Measurements from ENCODE around the gene CDCA3.
"Not testable (repeated sequence)": the region's sequence is repeated elsewhere in the genome, so short reads cannot be mapped to it uniquely, and the experiment has no call there.

Gene CDCA3

DNA sequence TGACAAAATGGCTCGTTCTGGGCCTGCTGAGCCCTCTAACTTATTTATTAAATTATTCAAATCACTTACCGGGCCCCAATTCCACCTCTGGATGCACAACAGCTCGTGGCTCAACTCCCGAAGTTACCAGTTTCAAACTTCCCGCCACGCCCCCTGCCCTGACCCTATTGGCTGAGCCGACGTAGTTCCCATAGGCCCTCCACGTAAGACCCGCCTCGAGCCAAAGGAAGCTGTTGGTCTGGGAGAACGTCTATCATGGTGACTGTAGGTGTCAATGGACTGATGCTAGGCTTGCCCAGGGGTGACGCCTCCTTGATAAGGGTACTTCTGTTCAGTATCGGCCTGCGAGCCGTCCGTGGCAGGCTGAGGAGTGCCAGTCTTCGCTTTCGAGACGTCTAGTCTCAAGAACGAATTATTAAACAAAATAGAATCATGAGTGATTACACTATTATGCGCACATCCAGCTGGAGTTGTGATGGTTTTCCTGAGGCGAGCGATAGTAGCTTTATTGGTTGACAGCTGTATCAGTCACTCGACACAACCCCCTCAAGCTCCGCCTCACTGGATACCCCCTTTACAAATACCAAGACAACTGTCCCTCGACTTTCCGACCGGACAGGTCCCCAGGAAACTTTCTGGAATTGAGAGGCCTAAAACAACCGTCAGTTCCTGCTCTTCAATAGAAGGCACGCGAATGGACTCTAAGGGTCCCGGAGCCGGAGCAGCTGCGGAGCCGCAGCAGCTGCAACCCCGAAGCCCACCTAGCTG lies at the start of gene CDCA3:
Gene CDCA3 (minus strand): TSS at position 134 of the 768 bp plus-strand sequence. CDS start 334 bp downstream, outside the sequence.
- H3K4me1 Mint-ChIP-seq: peaks cover 52% of the 10 kb centered on the region
- peak within 1 kb of the TSS; percentile 99 for H3K27ac Mint-ChIP-seq
- TF ChIP-seq, protein P1, sequence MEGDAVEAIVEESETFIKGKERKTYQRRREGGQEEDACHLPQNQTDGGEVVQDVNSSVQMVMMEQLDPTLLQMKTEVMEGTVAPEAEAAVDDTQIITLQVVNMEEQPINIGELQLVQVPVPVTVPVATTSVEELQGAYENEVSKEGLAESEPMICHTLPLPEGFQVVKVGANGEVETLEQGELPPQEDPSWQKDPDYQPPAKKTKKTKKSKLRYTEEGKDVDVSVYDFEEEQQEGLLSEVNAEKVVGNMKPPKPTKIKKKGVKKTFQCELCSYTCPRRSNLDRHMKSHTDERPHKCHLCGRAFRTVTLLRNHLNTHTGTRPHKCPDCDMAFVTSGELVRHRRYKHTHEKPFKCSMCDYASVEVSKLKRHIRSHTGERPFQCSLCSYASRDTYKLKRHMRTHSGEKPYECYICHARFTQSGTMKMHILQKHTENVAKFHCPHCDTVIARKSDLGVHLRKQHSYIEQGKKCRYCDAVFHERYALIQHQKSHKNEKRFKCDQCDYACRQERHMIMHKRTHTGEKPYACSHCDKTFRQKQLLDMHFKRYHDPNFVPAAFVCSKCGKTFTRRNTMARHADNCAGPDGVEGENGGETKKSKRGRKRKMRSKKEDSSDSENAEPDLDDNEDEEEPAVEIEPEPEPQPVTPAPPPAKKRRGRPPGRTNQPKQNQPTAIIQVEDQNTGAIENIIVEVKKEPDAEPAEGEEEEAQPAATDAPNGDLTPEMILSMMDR (IDR thresholded peaks at IDR 0.05): no peak
- H3K27me3 Mint-ChIP-seq (ENCODE audit: low read depth, poor library complexity): peaks cover 3% of the 10 kb centered on the region
- H3K36me3 Mint-ChIP-seq (ENCODE audit: low read depth): peaks cover 44% of the 10 kb centered on the region
- H3K4me3 Mint-ChIP-seq: peak within 1 kb of the TSS; percentile 94
- peak; percentile 95 for DNase-seq
- H3K9me3 Mint-ChIP-seq: no peaks in the 10 kb centered on the region

DNA sequence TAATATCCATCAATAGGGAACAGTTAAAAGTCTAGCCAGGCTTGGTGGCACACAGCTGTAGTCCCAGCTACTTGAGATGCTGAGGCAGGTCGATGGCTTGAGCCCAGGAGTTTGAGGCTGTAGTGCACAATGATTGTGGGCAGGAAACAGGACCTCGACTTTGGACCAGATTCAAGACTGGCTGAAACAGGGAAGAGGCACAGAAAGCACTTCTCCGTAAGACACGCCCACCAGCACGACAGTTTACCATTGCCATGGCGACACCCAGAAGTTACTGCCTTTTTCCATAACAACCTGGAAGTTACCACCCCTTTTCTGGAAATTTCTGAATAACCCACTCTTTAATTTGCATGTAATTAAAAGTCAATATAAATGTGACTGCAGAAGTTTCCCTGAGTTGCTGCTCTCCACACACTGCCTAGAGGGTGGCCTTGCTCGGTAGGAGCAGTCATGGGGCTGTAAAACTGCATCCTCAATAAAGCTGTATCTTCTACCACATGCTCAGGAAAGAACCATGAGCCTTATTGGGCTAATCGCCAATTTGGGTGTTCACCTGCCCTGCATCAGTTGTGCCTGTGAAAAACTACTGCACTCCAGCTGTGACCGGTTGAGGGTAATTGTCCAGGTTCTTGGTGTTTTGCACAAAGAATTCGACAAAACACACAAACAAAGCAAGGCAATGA lies 48.9 kb upstream of the CDCA3 start:
- Mint-ChIP-seq H3K27me3 (ENCODE audit: low read depth, poor library complexity) (peaks cover 5% of the 10 kb centered on the region), H3K9me3 (no peaks in the 10 kb centered on the region), H3K4me3 (no peak overlapping the region), H3K36me3 (ENCODE audit: low read depth) (no peaks in the 10 kb centered on the region), H3K4me1 (peaks cover 7% of the 10 kb centered on the region), H3K27ac (no peak overlapping the region)
- DNase-seq: no peak
- TF ChIP-seq, protein P1 (IDR thresholded peaks at IDR 0.05): no peak

DNA sequence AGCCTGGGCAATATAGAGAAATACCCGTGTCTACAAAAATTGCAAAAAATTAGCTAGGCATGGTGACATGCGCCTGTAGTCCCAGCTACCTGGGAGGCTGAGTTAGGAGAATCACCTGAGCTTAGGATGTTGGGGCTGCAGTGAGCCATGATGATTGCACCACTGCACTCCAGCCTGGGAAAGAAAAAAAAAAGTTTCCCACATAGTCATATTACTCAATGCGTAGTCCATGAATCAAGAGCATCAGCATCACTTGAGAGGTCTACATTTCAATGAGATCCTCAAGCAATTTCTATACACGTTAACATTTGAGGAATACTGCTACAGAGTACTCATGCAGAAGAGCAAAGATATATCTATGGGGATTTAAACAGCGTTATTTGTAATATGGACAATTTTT lies 48.3 kb upstream of the CDCA3 start:
- Mint-ChIP-seq H3K36me3 (ENCODE audit: low read depth) (no peaks in the 10 kb centered on the region), H3K27ac (no peak overlapping the region), H3K4me1 (peaks cover 7% of the 10 kb centered on the region), H3K9me3 (no peaks in the 10 kb centered on the region), H3K4me3 (no peak overlapping the region), H3K27me3 (ENCODE audit: low read depth, poor library complexity) (peaks cover 9% of the 10 kb centered on the region)
- TF ChIP-seq, protein P1 (IDR thresholded peaks at IDR 0.05): no peak
- no peak for DNase-seq

DNA sequence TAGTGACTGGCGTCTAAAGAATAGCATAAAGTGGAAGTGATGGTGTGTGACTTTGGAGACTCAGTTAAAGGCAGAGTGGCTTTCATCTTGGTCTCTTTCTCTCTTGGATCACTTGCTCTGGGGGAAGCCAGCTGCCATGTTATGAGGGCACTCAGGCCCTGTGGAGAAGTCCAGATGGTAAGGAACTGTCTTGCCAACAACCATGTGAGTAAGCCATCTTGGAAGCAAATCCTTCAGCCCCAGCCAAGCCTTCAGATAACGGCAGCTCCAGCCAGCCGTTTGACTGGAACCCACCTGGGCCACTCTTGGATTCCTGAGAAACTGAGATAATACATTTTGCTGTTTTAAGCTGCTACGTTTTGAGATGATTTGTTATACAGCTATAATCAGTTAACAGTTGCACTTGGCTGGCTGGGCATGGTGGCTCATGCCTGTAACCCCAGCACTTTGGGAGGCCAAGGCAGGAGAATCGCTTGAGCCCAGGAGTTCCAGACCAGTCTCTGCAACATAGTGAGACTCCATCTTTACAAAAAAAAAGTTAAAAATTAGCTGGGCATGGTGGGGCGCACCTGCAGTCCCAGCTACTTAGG lies 45.9 kb upstream of the CDCA3 start:
- TF ChIP-seq, protein P1 (IDR thresholded peaks at IDR 0.05): no peak
- DNase-seq: no peak
- H3K9me3 Mint-ChIP-seq: no peaks in the 10 kb centered on the region
- H3K4me3 Mint-ChIP-seq: no peak overlapping the region
- H3K27me3 Mint-ChIP-seq (ENCODE audit: low read depth, poor library complexity): peaks cover 9% of the 10 kb centered on the region
- no peaks in the 10 kb centered on the region for H3K36me3 Mint-ChIP-seq (ENCODE audit: low read depth)
- H3K4me1 Mint-ChIP-seq: peaks cover 15% of the 10 kb centered on the region
- H3K27ac Mint-ChIP-seq: no peak overlapping the region

GRCh38 chr12:6894321-6894720 lies 43.2 kb upstream of the CDCA3 start:
- Mint-ChIP-seq H3K27me3 (ENCODE audit: low read depth, poor library complexity) (peaks cover 9% of the 10 kb centered on the region), H3K9me3 (no peaks in the 10 kb centered on the region), H3K27ac (no peak overlapping the region), H3K36me3 (ENCODE audit: low read depth) (no peaks in the 10 kb centered on the region), H3K4me1 (peaks cover 24% of the 10 kb centered on the region), H3K4me3 (no peak overlapping the region)
- DNase-seq: no peak
- TF ChIP-seq, protein P1 (IDR thresholded peaks at IDR 0.05): no peak

DNA sequence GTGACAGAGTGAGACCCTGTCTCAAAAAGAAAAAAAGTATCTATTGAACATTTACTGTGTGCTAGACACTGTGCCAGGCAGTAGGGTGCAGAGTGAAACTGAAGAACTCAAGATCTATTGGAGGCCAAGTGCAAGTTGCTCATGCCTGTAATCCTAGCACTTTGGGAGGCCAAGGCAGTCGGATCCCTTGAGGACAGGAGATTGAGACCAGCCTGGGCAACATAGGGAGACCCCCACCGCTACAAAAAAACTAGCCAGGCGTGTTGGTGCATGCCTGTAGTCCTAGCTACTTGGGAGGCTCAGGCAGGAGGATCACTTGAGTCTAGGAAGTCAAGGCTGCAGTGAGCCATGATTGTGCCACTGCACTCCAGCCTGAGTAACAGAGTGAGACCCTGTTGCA lies 41.6 kb upstream of the CDCA3 start:
- not testable (repeated sequence) for H3K27ac Mint-ChIP-seq; DNase-seq; H3K9me3 Mint-ChIP-seq; H3K36me3 Mint-ChIP-seq (ENCODE audit: low read depth); H3K27me3 Mint-ChIP-seq (ENCODE audit: low read depth, poor library complexity)
- Mint-ChIP-seq H3K4me1 (peaks cover 28% of the 10 kb centered on the region), H3K4me3 (peak overlapping the region; percentile 24)

Data from nephron progenitor cell (in vitro differentiated cells).